ENCODE results near the gene NADK.
"Not testable (repeated sequence)": the region's sequence is repeated elsewhere in the genome, so short reads cannot be mapped to it uniquely, and the experiment has no call there.

The NADK gene

GRCh38 chr1:1752636-1753606, 25.3 kb downstream of the NADK start:
- no peaks in the 10 kb centered on the region for H3K27me3 ChIP-seq (replicated peaks; ENCODE audit: control insufficient read depth, insufficient read depth, low read length)
- peaks cover 2% of the 10 kb centered on the region for H3K4me1 ChIP-seq (ENCODE audit: control insufficient read depth, insufficient read depth, low read length)
- no peak for DNase-seq (ENCODE audit: low read depth)
- H3K9ac ChIP-seq (ENCODE audit: low read length), result no peak overlapping the region
- peaks cover 54% of the 10 kb centered on the region for H3K36me3 ChIP-seq (ENCODE audit: control insufficient read depth, insufficient read depth, low read length, severe bottlenecking)
- H3K9me3 ChIP-seq (ENCODE audit: control insufficient read depth, low read length), result no peaks in the 10 kb centered on the region
- no peak overlapping the region for H3K4me3 ChIP-seq (ENCODE audit: low read length)

DNA sequence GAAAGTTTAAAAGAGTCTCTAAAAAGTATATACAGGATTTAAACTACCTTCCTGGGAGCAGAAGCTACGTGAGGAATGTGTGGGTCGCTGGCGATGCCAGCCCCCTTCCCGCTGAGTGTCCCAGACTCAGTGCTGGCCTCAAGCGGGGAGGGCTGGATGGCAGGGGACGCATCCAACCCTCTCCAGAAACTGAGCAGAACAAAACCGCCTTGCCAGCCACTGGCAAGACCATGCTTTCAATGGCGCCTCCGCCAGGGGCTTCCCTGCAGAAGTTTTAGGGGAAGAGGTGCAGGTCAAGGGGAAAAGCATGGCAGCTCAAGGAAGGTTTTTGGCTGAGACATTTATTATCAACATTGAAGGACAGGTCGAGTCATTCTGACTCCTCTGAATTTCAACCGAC, 26.1 kb downstream of the NADK start:
- DNase-seq (ENCODE audit: low read depth), result no peak
- Histone ChIP-seq H3K9ac (ENCODE audit: low read length) (no peak overlapping the region), H3K4me1 (ENCODE audit: control insufficient read depth, insufficient read depth, low read length) (no peaks in the 10 kb centered on the region), H3K4me3 (ENCODE audit: low read length) (no peak overlapping the region), H3K9me3 (ENCODE audit: control insufficient read depth, low read length) (no peaks in the 10 kb centered on the region), H3K36me3 (ENCODE audit: control insufficient read depth, insufficient read depth, low read length, severe bottlenecking) (peaks cover 48% of the 10 kb centered on the region), H3K27me3 (replicated peaks; ENCODE audit: control insufficient read depth, insufficient read depth, low read length) (no peaks in the 10 kb centered on the region)

- DNase-seq (ENCODE audit: low read depth); H3K4me3 ChIP-seq (ENCODE audit: low read length); H3K27me3 ChIP-seq (replicated peaks; ENCODE audit: control insufficient read depth, insufficient read depth, low read length); H3K4me1 ChIP-seq (ENCODE audit: control insufficient read depth, insufficient read depth, low read length); H3K9ac ChIP-seq (ENCODE audit: low read length); H3K9me3 ChIP-seq (ENCODE audit: control insufficient read depth, low read length): not testable (repeated sequence)
- peaks cover 29% of the 10 kb centered on the region for H3K36me3 ChIP-seq (ENCODE audit: control insufficient read depth, insufficient read depth, low read length, severe bottlenecking)
Observed at GRCh38 chr1:1749941-1750340, 28.3 kb downstream of the NADK start.

GRCh38 chr1:1748686-1749321, 29.5 kb downstream of the NADK start:
- no peak for DNase-seq (ENCODE audit: low read depth)
- H3K4me1 ChIP-seq (ENCODE audit: control insufficient read depth, insufficient read depth, low read length), result no peaks in the 10 kb centered on the region
- no peak overlapping the region for H3K4me3 ChIP-seq (ENCODE audit: low read length)
- H3K27me3 ChIP-seq (replicated peaks; ENCODE audit: control insufficient read depth, insufficient read depth, low read length), result no peaks in the 10 kb centered on the region
- H3K9ac ChIP-seq (ENCODE audit: low read length), result no peak overlapping the region
- H3K36me3 ChIP-seq (ENCODE audit: control insufficient read depth, insufficient read depth, low read length, severe bottlenecking), result peaks cover 18% of the 10 kb centered on the region
- no peaks in the 10 kb centered on the region for H3K9me3 ChIP-seq (ENCODE audit: control insufficient read depth, low read length)

DNA sequence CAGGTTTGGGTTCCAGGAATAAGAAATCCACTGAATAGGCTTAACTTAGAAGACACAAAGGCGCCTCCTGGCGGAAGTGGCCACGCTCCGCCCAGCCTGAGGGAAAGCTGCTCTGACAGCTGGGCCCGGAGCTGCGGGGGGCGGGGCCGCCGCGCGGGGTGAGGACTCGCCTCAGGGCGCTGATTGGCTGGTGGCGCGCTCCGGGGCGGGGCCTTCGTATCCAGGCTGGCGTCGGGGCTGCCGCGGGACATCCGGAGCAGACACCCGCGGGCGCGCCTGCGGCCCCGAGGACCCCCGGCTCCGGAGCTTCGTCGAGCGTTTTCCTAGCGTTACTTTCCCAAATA, 31.7 kb downstream of the NADK start:
- not testable (repeated sequence) for H3K9me3 ChIP-seq (ENCODE audit: control insufficient read depth, low read length); H3K36me3 ChIP-seq (ENCODE audit: control insufficient read depth, insufficient read depth, low read length, severe bottlenecking); H3K27me3 ChIP-seq (replicated peaks; ENCODE audit: control insufficient read depth, insufficient read depth, low read length); H3K4me1 ChIP-seq (ENCODE audit: control insufficient read depth, insufficient read depth, low read length); H3K9ac ChIP-seq (ENCODE audit: low read length); DNase-seq (ENCODE audit: low read depth)
- H3K4me3 ChIP-seq (ENCODE audit: low read length), result peak overlapping the region; percentile 70

DNA sequence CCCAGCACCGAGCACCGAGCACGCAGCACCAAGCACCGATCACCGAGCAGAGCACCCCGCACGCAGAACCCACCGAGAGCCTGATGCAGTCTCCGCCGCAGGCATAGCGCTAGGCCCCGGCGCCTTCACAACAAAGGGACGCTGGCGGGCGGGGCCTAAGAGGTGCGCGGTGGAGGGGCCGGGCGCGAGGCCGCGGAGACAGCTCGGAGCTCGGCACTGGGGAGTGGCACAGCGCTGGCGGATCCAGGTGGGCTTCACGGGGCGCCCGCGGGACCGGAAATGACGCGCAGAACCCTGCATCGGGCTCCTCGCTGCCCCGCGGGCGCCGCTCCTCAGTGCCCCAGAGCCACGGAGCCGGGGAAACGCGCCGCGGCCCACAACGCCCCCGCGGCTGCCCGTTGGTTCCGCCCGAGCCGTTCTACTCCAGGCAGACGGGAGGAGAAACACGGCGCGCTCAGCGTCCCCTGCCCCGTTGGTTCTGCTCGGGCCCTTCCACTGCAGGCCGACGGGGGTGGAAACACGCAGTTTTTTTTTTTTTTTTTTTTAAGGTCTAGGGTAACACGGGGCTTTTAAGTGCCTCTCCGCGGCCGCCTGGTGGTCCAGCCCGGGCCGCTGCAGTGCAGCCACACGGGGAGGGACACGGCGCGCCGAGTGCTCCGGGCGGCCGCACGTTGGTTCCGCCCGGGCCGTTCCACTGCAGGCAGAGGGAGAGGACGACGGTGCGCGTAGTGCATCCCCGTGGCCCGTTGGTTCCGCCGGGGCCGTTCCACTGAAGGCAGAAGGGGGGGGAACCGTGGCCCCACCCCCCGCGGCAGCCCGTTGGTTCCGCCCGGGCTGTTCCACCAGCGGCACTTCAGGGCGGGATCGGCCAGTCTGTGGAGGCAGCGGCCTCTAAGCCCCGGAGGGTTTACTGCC, 32.4 kb downstream of the NADK start:
- not testable (repeated sequence) for H3K9me3 ChIP-seq (ENCODE audit: control insufficient read depth, low read length); H3K27me3 ChIP-seq (replicated peaks; ENCODE audit: control insufficient read depth, insufficient read depth, low read length); H3K36me3 ChIP-seq (ENCODE audit: control insufficient read depth, insufficient read depth, low read length, severe bottlenecking); H3K4me1 ChIP-seq (ENCODE audit: control insufficient read depth, insufficient read depth, low read length)
- DNase-seq (ENCODE audit: low read depth), result peak; percentile 47
- H3K9ac ChIP-seq (ENCODE audit: low read length), result peak overlapping the region; percentile 83
- peak overlapping the region; percentile 70 for H3K4me3 ChIP-seq (ENCODE audit: low read length)

DNA sequence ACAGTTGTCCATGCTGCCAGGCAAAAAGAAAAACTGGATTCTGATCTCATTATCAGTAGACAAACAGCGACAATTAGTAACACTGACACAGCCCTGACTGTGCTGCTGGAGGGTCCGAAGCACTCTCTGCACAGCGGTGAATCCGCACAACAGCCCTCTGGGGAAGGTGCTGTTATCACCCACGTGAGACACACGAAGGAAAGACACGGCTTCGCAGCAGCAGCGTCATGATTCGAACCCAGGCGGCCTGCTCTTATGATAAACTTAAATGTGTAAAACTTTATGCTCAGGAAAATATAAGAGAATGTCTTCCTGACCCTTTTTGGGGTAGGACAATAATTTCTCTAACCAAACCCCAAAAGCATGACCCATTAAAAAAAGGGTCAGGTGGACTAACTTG, 35.7 kb downstream of the NADK start:
- not testable (repeated sequence) for H3K4me3 ChIP-seq (ENCODE audit: low read length); H3K4me1 ChIP-seq (ENCODE audit: control insufficient read depth, insufficient read depth, low read length); H3K9me3 ChIP-seq (ENCODE audit: control insufficient read depth, low read length); H3K36me3 ChIP-seq (ENCODE audit: control insufficient read depth, insufficient read depth, low read length, severe bottlenecking); DNase-seq (ENCODE audit: low read depth); H3K27me3 ChIP-seq (replicated peaks; ENCODE audit: control insufficient read depth, insufficient read depth, low read length); H3K9ac ChIP-seq (ENCODE audit: low read length)

DNA sequence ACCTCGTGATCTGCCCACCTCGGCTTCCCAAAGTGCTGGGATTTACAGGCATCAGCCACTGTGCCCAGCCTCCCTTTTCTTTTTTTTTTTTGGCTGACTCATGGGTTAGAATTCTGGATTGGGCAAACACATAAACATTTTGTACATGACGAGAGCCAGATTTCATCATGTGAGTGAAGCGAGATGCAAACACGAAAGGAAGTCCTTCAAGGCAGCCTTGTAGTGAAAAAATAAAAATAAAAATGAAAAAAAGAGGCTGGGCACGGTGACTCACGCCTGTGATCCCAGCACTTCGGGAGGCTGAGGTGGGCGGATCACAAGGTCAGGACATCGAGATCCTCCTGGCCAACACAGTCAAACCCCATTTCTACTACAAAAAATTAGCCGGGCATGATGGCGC, 37.3 kb downstream of the NADK start:
- not testable (repeated sequence) for H3K4me3 ChIP-seq (ENCODE audit: low read length); H3K9ac ChIP-seq (ENCODE audit: low read length); H3K9me3 ChIP-seq (ENCODE audit: control insufficient read depth, low read length); H3K4me1 ChIP-seq (ENCODE audit: control insufficient read depth, insufficient read depth, low read length); H3K27me3 ChIP-seq (replicated peaks; ENCODE audit: control insufficient read depth, insufficient read depth, low read length); H3K36me3 ChIP-seq (ENCODE audit: control insufficient read depth, insufficient read depth, low read length, severe bottlenecking)
- peak; percentile 98 for DNase-seq (ENCODE audit: low read depth)

- H3K27me3 ChIP-seq (replicated peaks; ENCODE audit: control insufficient read depth, insufficient read depth, low read length); H3K36me3 ChIP-seq (ENCODE audit: control insufficient read depth, insufficient read depth, low read length, severe bottlenecking); H3K4me3 ChIP-seq (ENCODE audit: low read length); H3K9me3 ChIP-seq (ENCODE audit: control insufficient read depth, low read length); DNase-seq (ENCODE audit: low read depth); H3K9ac ChIP-seq (ENCODE audit: low read length); H3K4me1 ChIP-seq (ENCODE audit: control insufficient read depth, insufficient read depth, low read length): not testable (repeated sequence)
Observed at GRCh38 chr1:1738799-1739337, 39.4 kb downstream of the NADK start.

- H3K4me1 ChIP-seq (ENCODE audit: control insufficient read depth, insufficient read depth, low read length); H3K4me3 ChIP-seq (ENCODE audit: low read length); H3K9me3 ChIP-seq (ENCODE audit: control insufficient read depth, low read length); H3K36me3 ChIP-seq (ENCODE audit: control insufficient read depth, insufficient read depth, low read length, severe bottlenecking); H3K9ac ChIP-seq (ENCODE audit: low read length); H3K27me3 ChIP-seq (replicated peaks; ENCODE audit: control insufficient read depth, insufficient read depth, low read length); DNase-seq (ENCODE audit: low read depth): not testable (repeated sequence)
Observed at GRCh38 chr1:1737675-1738590, 40.3 kb downstream of the NADK start.
